K562 (cell line): Measurements from ENCODE around the gene CEP43. TPM values are rescaled to one million over a fixed set of nuclear protein-coding genes. Genes with fewer than 3 reads are reported as not detected.

Experiments used
- AFF4 ChIP-seq: sonication (generic); formaldehyde crosslinking; IDR thresholded peaks from 2 replicates; pipeline ENCODE4 v1.8.0; 2023; ENCODE audit warnings: mild to moderate bottlenecking, missing genetic modification reagents
- BACH1 ChIP-seq: fragments of 200-800 bp; sonication (Bioruptor generic); IDR thresholded peaks from 2 replicates; pipeline ENCODE4 v1.6.1; 2016; ENCODE audit warnings: missing genetic modification characterization, missing compliant biosample characterization
- CSDE1 ChIP-seq, 2 experiments: fragments of 450-650 bp; IDR thresholded peaks; 2 replicates each; pipeline ENCODE4 v1.6.1; 2016; ENCODE audit warnings: mild to moderate bottlenecking in 1 of 2
- HCFC1 ChIP-seq: IDR thresholded peaks from 2 replicates; pipeline ENCODE4 v1.6.1; 2012; ENCODE audit warnings: low read depth, low read length, improper control_type of control experiment
- NR2C2 ChIP-seq, 2 experiments: fragments of 200-800 bp in 1 of 2; sonication (Bioruptor generic) in 1 of 2; sonication (generic) in 1 of 2; formaldehyde crosslinking in 1 of 2; IDR thresholded peaks; 2 replicates each; pipeline versions ENCODE4 v1.6.1 to v1.8.0; 2016 to 2022; ENCODE audit warnings: mild to moderate bottlenecking in 1 of 2, missing compliant biosample characterization in 1 of 2, missing genetic modification characterization in 1 of 2, missing genetic modification reagents in 1 of 2
- SMARCE1 ChIP-seq: fragments of 450-650 bp; IDR thresholded peaks from 2 replicates; pipeline ENCODE4 v1.7.1; 2016; ENCODE audit warnings: mild to moderate bottlenecking
- ZNF232 ChIP-seq: sonication (generic); formaldehyde crosslinking; IDR thresholded peaks from 2 replicates; pipeline ENCODE4 v1.8.0; 2022; ENCODE audit warnings: mild to moderate bottlenecking, missing genetic modification reagents
- ZNF592 ChIP-seq: fragments of 450-650 bp; IDR thresholded peaks from 2 replicates; pipeline ENCODE4 v1.6.1; 2017; ENCODE audit warnings: antibody characterized with exemption, mild to moderate bottlenecking
- polyA plus RNA-seq, 8 experiments: library from polyadenylated mRNA; depleted of rRNA in 4 of 8; stranded (reverse) in 5 of 8; unstranded in 3 of 8; fragments of >200 nt; fragmentation: Nextera tagmentation in 2 of 8; fragmentation: Illumina TruSeq in 1 of 8; extraction: Ambion mirVana in 2 of 8; extraction: Trizol in 1 of 8; gene quantifications; 2 replicates each; pipeline versions ENCODE4 v1.2.1 to v1.2.3, GENCODE V29; 2011 to 2014; ENCODE audit warnings: inconsistent platforms in 1 of 8, missing spikeins in 1 of 8
- total RNA-seq, 7 experiments: library from RNA; depleted of rRNA in 6 of 7; stranded (reverse); fragments of >200 nt in 6 of 7; fragmentation: Illumina TruSeq in 2 of 7; extraction: Trizol in 2 of 7; gene quantifications; 2 replicates each; pipeline versions ENCODE4 v1.2.1 to v1.2.3, GENCODE V29; 2011 to 2021; ENCODE audit warnings: low replicate concordance in 1 of 7

CEP43 gene
- total and polyA plus RNA-seq, 9 of the 15 experiments (the other 6 are each of a cell fraction or from before 2014, with no cell fraction given), result 15.2 to 55.7 (median 47.4) TPM

GRCh38 chr6:166950892-166951669 is 48.1 kb upstream of the CEP43 start (continued):
- TF ChIP-seq ZNF592 (peak; percentile 83), BACH1 (tag) (0 out of 2 replicates have a peak, but pooled peaks have one; percentile 63), AFF4 (CRISPR knock-in tag) (peak; percentile 50; the same call in 1 of the 2 replicates), CSDE1 (IDR thresholded peaks at IDR 0.05) (0 out of 4 replicates have a peak, but pooled peaks of 1 of the 2 experiments have one; percentile 43), SMARCE1 (peak; percentile 84), HCFC1 (0 out of 2 replicates have a peak, but pooled peaks have one; percentile 14), NR2C2 (CRISPR knock-in tag; IDR thresholded peaks at IDR 0.05) (peak; percentile 88), NR2C2 (tag; IDR thresholded peaks at IDR 0.05) (peak; percentile 64), ZNF232 (CRISPR knock-in tag) (peak; percentile 50; the same call in 1 of the 2 replicates)
